ENCODE results near the gene KLHDC3. TPM values are rescaled to one million over a fixed set of nuclear protein-coding genes. Genes with fewer than 3 reads are reported as not detected.
A peak's percentile ranks its signal among the peaks of the same experiment; 100 is the strongest.

KLHDC3 gene
- 17.4 and 46.6 TPM in 2 replicates for total RNA-seq (2011; cell fraction: chromatin; rRNA removed; ENCODE audit: low replicate concordance)
- 40.4 and 42.0 TPM in 2 replicates for total RNA-seq (2011; cell fraction: nucleolus; rRNA removed)
- total RNA-seq (2011; cell fraction: nucleoplasm; rRNA removed), result 37.5 and 44.4 TPM in 2 replicates
- 126 and 175 TPM in 2 replicates for total RNA-seq (2014; rRNA removed)
- 90.4 and 107 TPM in 2 replicates for total RNA-seq (2014; rRNA removed; fragmentation: Illumina TruSeq; extraction: Trizol)
- 100 and 104 TPM in 2 replicates for total RNA-seq (2015; rRNA removed; fragmentation: Illumina TruSeq; extraction: Trizol)
- total RNA-seq (2021), result 167 and 171 TPM in 2 replicates
- 118 and 135 TPM in 2 replicates for polyA plus RNA-seq (2011; rRNA removed)
- polyA plus RNA-seq (2011; cell fraction: cytosol; rRNA removed), result 185 and 218 TPM in 2 replicates
- polyA plus RNA-seq (2011; cell fraction: nucleus; rRNA removed), result 122 and 129 TPM in 2 replicates
- 136 and 151 TPM in 2 replicates for polyA plus RNA-seq (2012)
- polyA plus RNA-seq (2014; fragmentation: Illumina TruSeq; extraction: Trizol), result 159 and 168 TPM in 2 replicates
- polyA plus RNA-seq (2014; fragmentation: Nextera tagmentation; extraction: Ambion mirVana), result 10 to 100 TPM in 1 of 2 experiments, 1 to 10 TPM in 1; 4.5 to 14.7 TPM
- polyA plus RNA-seq (2014; rRNA removed), result 104 and 136 TPM in 2 replicates
- 82.2 and 107 TPM in 2 replicates for polyA minus RNA-seq (2011; rRNA and poly(A)+ RNA removed)
- polyA minus RNA-seq (2011; cell fraction: cytosol; rRNA and poly(A)+ RNA removed), result 59.7 and 67.4 TPM in 2 replicates
- polyA minus RNA-seq (2011; cell fraction: nucleus; rRNA and poly(A)+ RNA removed), result 17.8 and 26.3 TPM in 2 replicates
- Bru-seq, nascent RNA, result percentile 84 among the genes with signal in this experiment
- percentile 82 among the genes with signal in this experiment for BruChase-seq, experiment 1, labeled RNA remaining after a 2-hour chase
- BruChase-seq, experiment 2, labeled RNA remaining after a 6-hour chase, result percentile 84 among the genes with signal in this experiment
- long read RNA-seq, experiment 1, transcript KLHDC3-202 (11 exons, 1,909 nt), result major isoform, 358 of 500 reads
- long read RNA-seq, experiment 1, partial matches to known transcripts, result 74 of 500 reads
- long read RNA-seq, experiment 1, other reads (novel, unspliced or antisense), result 67 of 500 reads
- long read RNA-seq, experiment 2, transcript KLHDC3-202 (11 exons, 1,909 nt), result major isoform, 144 of 262 reads
- long read RNA-seq, experiment 2, partial matches to known transcripts, result 76 of 262 reads
- long read RNA-seq, experiment 2, other reads (novel, unspliced or antisense), result 42 of 262 reads
- long read RNA-seq, experiment 3, transcript KLHDC3-202 (11 exons, 1,909 nt), result major isoform, 266 of 286 reads
- long read RNA-seq, experiment 3, partial matches to known transcripts, result 2 of 286 reads
- long read RNA-seq, experiment 3, other reads (novel, unspliced or antisense), result 18 of 286 reads

GRCh38 chr6:43013843-43014433, at the start of gene KLHDC3, which contains the start of gene MEA1:
KLHDC3 (plus strand) TSS chr6:43014249; CDS start chr6:43017193, 2,944 bp downstream.
MEA1 (minus strand) TSS chr6:43013946; CDS start chr6:43013813, 133 bp downstream.
- H3K36me3 ChIP-seq (ENCODE audit: control insufficient read depth, insufficient read depth, low read length), result peaks cover 70% of the 10 kb centered on the region
- no peaks in the 10 kb centered on the region for H3K9me1 ChIP-seq (ENCODE audit: control insufficient read depth, insufficient read depth, low read length)
- H3K4me1 ChIP-seq (replicated peaks in 1 of 2; ENCODE audit: control insufficient read depth in 2 of 2, insufficient read depth in 2 of 2, low read length in 2 of 2), result peaks cover 34 to 41% of the 10 kb centered on the region in 2 experiments; a peak in 4 of 5 replicates
- peak within 1 kb of the TSS; percentile 79 for H3K4me3 ChIP-seq
- H3K4me2 ChIP-seq (ENCODE audit: insufficient read depth, low read length), result peak within 1 kb of the TSS; percentile 100
- H4K20me1 ChIP-seq (replicated peaks; ENCODE audit: control insufficient read depth, insufficient read depth, low read length), result peaks cover 4% of the 10 kb centered on the region; the same call in 1 of the 2 replicates
- in situ Hi-C loops (cut with MboI) (no loop called here), intact Hi-C loops (cut with micrococcal nuclease) (loop anchor here (1.0 to 2.0 kb wide), 3 partner anchors 35 to 85 kb away; partner anchors contain the start of genes CNPY3, KLC4, MRPL2 and PEX6)
- ChIA-PET POLR2A (interaction anchor here (0.6 to 3.9 kb wide), 27 partner anchors 10 to 1098 kb away, joined by 3 to 23 read pairs (median 4); partner anchors contain the start of genes CUL7, KLC4, MRPL2 and PEX6), CTCF (ENCODE audit: low intra/inter-chr PET ratio) (no interaction called here)
- BruUV-seq (replicated peaks), result no TSS peak
- FAIRE-seq (peak; percentile 100), ATAC-seq (peak; percentile 95), DNase-seq (ENCODE audit: extremely low read depth in 1 of 4, low spot score in 3 of 4) (peak; percentile 97 to 100 (median 98))
- peaks cover 49% of the 10 kb centered on the region for H3K79me2 ChIP-seq (ENCODE audit: control insufficient read depth, insufficient read depth, low read length)
- WGBS (ENCODE audit: insufficient coverage, low coverage, missing lambda C conversion rate), result under 1% methylated on average over 51 of the region's 51 CpGs
- no peaks in the 10 kb centered on the region for H3K27me3 ChIP-seq (ENCODE audit: control insufficient read depth in 2 of 2, insufficient read depth in 2 of 2, low read length in 2 of 2)
- H3K27ac ChIP-seq (ENCODE audit: extremely low read depth, low read depth, low read length), result peak within 1 kb of the TSS; percentile 81
- H2AFZ ChIP-seq (ENCODE audit: low read depth, low read length), result peak within 1 kb of the TSS; percentile 82
- H3K9me3 ChIP-seq (replicated peaks; ENCODE audit: control insufficient read depth, insufficient read depth, low read depth, low read length), result no peaks in the 10 kb centered on the region
- peak within 1 kb of the TSS; percentile 89 to 92 for H3K9ac ChIP-seq (ENCODE audit: insufficient read depth in 1 of 2, low read depth in 2 of 2, low read length in 2 of 2)
- TF ChIP-seq TFAP4 (CRISPR knock-in tag; IDR thresholded peaks at IDR 0.05; ENCODE audit: borderline replicate concordance) (peak; percentile 99), YBX1 (IDR thresholded peaks at IDR 0.05) (no peak), ATF7 (IDR thresholded peaks at IDR 0.05) (peak; percentile 92), ATF2 (CRISPR knock-in tag; IDR thresholded peaks at IDR 0.05) (no peak), NRF1 (conservative IDR thresholded peaks at IDR 0.05 in 1 of 2, IDR thresholded peaks at IDR 0.05 in 1 of 2) (peak; percentile 95 to 96), RFX5 (IDR thresholded peaks at IDR 0.05; ENCODE audit: low read depth, low read length) (no peak), ARID4B (CRISPR knock-in tag; IDR thresholded peaks at IDR 0.05) (peak; percentile 99), SP2 (IDR thresholded peaks at IDR 0.05; ENCODE audit: extremely low read depth, low read depth, low read length, poor library complexity, severe bottlenecking) (no peak)
